Adrenal gland (tissue), 12 donors: ENCODE measurements around the gene FURIN. TPM values are rescaled to one million over a fixed set of nuclear protein-coding genes. Genes with fewer than 3 reads are reported as not detected.

ENCODE experiments used
- DNase-seq, 7 donors: peaks; one replicate each; pipeline ENCODE4 v3.0.0-alpha.2; 2019 to 2020
- H3K27ac ChIP-seq, 5 donors: fragments of 200-600 bp; sonication (generic) in 4 of 5; 1 replicate in 3 of 5; 2 replicates in 2 of 5; pipeline versions ENCODE4 v1.5.1 to v1.8.0; 2016 to 2020; ENCODE audit warnings: mild to moderate bottlenecking in 1 of 5
- H3K27me3 ChIP-seq: fragments of 200-600 bp; 2 replicates; pipeline ENCODE4 v1.8.0; 2021
- H3K36me3 ChIP-seq, 2 donors: fragments of 200-600 bp; replicated peaks in 1 of 2; 1 replicate in 1 of 2; 2 replicates in 1 of 2; pipeline versions ENCODE4 v1.5.1 to v1.8.0; 2018 to 2022
- H3K4me1 ChIP-seq, 2 donors: fragments of 200-600 bp; replicated peaks in 1 of 2; 1 replicate in 1 of 2; 2 replicates in 1 of 2; pipeline versions ENCODE4 v1.5.1 to v1.8.0; 2018 to 2021
- H3K4me3 ChIP-seq, 4 donors: fragments of 200-600 bp; sonication (generic) in 3 of 4; one replicate each; pipeline ENCODE4 v1.5.1; 2016 to 2018
- H3K9me3 ChIP-seq, 3 donors: fragments of 200-600 bp; sonication (generic) in 1 of 3; replicated peaks in 1 of 3; 1 replicate in 2 of 3; 2 replicates in 1 of 3; pipeline versions ENCODE4 v1.5.1 to v1.8.0; 2016 to 2021
- POLR2A ChIP-seq, 2 donors: fragments of 450-650 bp; IDR thresholded peaks; one replicate each; pipeline ENCODE4 v1.6.1; 2017; ENCODE audit warnings: antibody characterized with exemption in 2 of 2, mild to moderate bottlenecking in 2 of 2, moderate library complexity in 1 of 2
- WGBS, 4 donors: extraction: QIAGEN DNeasy Blood & Tissue Kit in 2 of 4; methylation state at CpG; one replicate each; pipeline versions ENCODE4 v1.1.5 to v1.1.7; 2013 to 2017; 5-methylcytosine and 5-hydroxymethylcytosine counted together
- intact Hi-C, 2 donors: fragments of 100-400 bp; cut with DNase I; formaldehyde crosslinking; loops; one replicate each; pipeline versions ENCODE4 v1.14.1 to v1.15.0; 2022 to 2023
- polyA plus RNA-seq, 3 donors: library from polyadenylated mRNA; stranded (reverse); fragments of 200-250 nt in 2 of 3; fragments of 350-450 nt in 1 of 3; fragmentation: Illumina TruSeq in 1 of 3; extraction: RNeasy Lipid Tissue Mini Kit (QIAGEN cat#74804) in 1 of 3; gene quantifications; one replicate each; pipeline ENCODE4 v1.2.3, GENCODE V29; 2013 to 2014
- total RNA-seq, 9 donors: library from RNA; depleted of rRNA in 4 of 9; stranded (reverse); fragments of >200 nt in 4 of 9; fragments of 120-200 nt in 1 of 9; fragmentation: NEBNext Ultra II Directional in 1 of 9; extraction: Animal tissue kit (Norgen Biotek cat#: 25700) in 1 of 9; gene quantifications; one replicate each; pipeline versions ENCODE4 v1.1.0 to v1.2.4, GENCODE V29; 2013 to 2023
- TF ChIP-seq, protein P1 (sequence below), 6 experiments: fragments of 450-650 bp in 4 of 6; fragments of 200-600 bp in 2 of 6; sonication (generic) in 1 of 6; IDR thresholded peaks; 1 replicate in 5 of 6; 2 replicates in 1 of 6; pipeline versions ENCODE4 v1.5.1 to v1.8.0; 2016 to 2021; ENCODE audit warnings: antibody characterized with exemption in 6 of 6, mild to moderate bottlenecking in 2 of 6, moderate library complexity in 1 of 6
- donor health status: healthy with polysubstance abuse.
- donor health status: Bipolar disorder and iron deficiency.
- donor health status: DM: yes; HTN: yes; CAD: no.
- donor health status: DM: no; HTN: no; CAD: no.
- donor health status: DM: no; HTN: no; CAD: no.
- donor health status: DM: yes; HTN: yes; CAD: no.

FURIN gene
- total and polyA plus RNA-seq, 12 donors = 11.5 to 119 (median 45.2) TPM

DNA sequence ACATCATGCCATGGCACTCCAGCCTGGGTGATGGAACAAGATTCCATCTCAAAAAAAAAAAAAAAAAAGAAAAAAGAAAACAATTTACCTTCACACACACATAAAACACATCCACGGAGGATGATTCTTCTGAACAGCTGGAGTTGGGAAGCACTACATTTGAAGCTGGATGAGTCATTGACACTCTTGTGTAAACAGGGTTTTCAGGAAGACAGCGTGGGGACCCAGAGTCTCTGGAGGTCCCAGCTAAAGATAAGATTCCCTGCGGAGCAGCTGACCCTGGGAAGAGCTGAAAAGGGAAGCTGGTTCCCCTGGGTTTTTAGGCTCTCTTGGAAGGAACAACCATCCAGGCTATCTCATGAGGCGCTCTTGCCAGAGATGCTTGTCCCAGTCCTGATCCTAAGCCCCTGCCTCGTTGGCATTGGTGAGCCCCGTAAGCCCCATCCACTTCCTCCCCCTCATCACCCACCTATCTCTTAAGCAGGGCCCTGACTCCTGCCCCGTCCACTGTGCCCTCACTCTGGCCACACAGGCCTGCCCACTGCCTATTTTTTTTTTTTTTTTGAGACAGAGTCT is 32.0 kb upstream of the FURIN start:
- Histone ChIP-seq H3K4me1 (no peaks in the 10 kb centered on the region), H3K36me3 (no peaks in the 10 kb centered on the region), H3K27ac (no peak overlapping the region), H3K4me3 (no peak overlapping the region), H3K9me3 (no peaks in the 10 kb centered on the region), H3K27me3 (no peaks in the 10 kb centered on the region)
- WGBS, 4 donors = 47 to 61% (median 53%) methylated on average over 7 of the region's 7 CpGs
- TF ChIP-seq POLR2A (IDR thresholded peaks at IDR 0.05) = no peak
- TF ChIP-seq, protein P1, sequence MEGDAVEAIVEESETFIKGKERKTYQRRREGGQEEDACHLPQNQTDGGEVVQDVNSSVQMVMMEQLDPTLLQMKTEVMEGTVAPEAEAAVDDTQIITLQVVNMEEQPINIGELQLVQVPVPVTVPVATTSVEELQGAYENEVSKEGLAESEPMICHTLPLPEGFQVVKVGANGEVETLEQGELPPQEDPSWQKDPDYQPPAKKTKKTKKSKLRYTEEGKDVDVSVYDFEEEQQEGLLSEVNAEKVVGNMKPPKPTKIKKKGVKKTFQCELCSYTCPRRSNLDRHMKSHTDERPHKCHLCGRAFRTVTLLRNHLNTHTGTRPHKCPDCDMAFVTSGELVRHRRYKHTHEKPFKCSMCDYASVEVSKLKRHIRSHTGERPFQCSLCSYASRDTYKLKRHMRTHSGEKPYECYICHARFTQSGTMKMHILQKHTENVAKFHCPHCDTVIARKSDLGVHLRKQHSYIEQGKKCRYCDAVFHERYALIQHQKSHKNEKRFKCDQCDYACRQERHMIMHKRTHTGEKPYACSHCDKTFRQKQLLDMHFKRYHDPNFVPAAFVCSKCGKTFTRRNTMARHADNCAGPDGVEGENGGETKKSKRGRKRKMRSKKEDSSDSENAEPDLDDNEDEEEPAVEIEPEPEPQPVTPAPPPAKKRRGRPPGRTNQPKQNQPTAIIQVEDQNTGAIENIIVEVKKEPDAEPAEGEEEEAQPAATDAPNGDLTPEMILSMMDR (IDR thresholded peaks at IDR 0.05) = no peak
- peak in 1 of 7 donors; percentile 36 for DNase-seq
- intact Hi-C loops = no loop called here

DNA sequence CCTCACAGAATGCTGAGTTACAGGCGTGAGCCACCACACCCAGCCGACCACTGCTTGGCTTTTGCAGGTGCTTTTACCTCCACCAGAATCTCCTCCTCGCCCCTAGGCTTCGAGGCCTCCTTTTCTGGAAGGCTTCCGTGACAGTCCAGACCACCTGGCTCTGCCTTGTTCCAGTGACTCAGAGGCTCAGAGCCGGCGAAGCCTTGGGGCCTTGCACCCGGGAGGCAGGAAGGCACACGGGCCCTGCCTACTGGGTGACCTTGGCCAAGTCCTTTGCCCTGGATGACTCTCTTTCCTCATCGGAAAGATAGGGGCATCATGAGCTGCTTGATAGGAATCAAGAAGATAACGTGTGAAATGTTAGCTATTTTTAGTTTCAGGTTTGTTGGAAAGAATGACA is 31.3 kb upstream of the FURIN start:
- Histone ChIP-seq H3K27me3 (no peaks in the 10 kb centered on the region), H3K27ac (no peak overlapping the region), H3K4me3 (no peak overlapping the region), H3K9me3 (no peaks in the 10 kb centered on the region), H3K4me1 (no peaks in the 10 kb centered on the region), H3K36me3 (no peaks in the 10 kb centered on the region)
- TF ChIP-seq, protein P1 (IDR thresholded peaks at IDR 0.05) = no peak
- no peak for TF ChIP-seq POLR2A (IDR thresholded peaks at IDR 0.05)
- peak in 3 of 7 donors; percentile 41 to 69 (median 50) for DNase-seq
- 44 to 66% (median 59%) methylated on average over 11 of the region's 11 CpGs for WGBS, 4 donors
- intact Hi-C loops = no loop called here

DNA sequence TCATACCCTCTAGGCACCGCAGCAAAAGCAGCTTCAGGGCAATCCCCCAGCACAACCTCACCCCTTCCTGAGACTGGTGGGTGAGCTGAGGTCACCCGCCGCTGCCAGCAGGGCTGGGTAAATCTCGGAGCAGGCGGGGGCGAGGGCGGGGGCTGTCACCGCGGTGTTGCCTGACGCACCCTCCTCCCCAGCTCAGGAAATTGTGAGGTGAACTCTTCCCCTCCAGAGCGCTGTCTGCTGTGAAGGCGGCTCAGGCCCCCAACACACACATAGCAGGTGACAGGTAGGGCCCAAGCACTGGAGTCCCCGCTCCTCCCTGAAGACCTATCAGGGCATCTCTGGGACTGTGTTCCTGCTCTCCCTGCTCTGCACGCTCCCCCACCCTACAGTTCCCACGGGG is 30.2 kb upstream of the FURIN start:
- Histone ChIP-seq H3K36me3 (no peaks in the 10 kb centered on the region), H3K4me3 (no peak overlapping the region), H3K9me3 (no peaks in the 10 kb centered on the region), H3K27me3 (no peaks in the 10 kb centered on the region), H3K27ac (no peak overlapping the region), H3K4me1 (no peaks in the 10 kb centered on the region)
- no peak for TF ChIP-seq POLR2A (IDR thresholded peaks at IDR 0.05)
- TF ChIP-seq, protein P1 (IDR thresholded peaks at IDR 0.05) = no peak
- intact Hi-C loops = no loop called here
- WGBS, 4 donors = 50 to 78% (median 73%) methylated on average over 3 to 15 of the region's 15 CpGs
- no peak for DNase-seq

DNA sequence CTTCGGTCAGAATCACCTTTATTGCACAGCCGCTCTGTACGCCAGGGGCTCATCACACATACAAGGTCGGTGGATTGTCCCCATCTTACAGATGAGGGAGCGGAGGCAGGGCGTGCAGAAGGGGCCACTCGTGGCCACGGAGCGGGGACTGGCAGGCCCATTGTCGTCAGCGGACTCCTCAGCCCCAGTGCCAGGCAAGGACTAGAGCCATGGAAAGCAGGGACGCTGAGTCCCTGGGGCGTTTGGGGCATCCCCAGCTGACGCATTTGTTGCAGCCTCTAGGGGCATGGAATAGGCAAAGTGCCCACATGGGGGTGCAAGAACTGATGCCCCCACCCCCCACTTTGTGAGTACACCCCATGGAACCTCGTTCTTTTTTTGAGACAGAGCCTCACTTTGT is 29.8 kb upstream of the FURIN start:
- Histone ChIP-seq H3K27ac (no peak overlapping the region), H3K4me3 (no peak overlapping the region), H3K36me3 (no peaks in the 10 kb centered on the region), H3K4me1 (no peaks in the 10 kb centered on the region), H3K9me3 (no peaks in the 10 kb centered on the region), H3K27me3 (no peaks in the 10 kb centered on the region)
- intact Hi-C loops = no loop called here
- TF ChIP-seq POLR2A (IDR thresholded peaks at IDR 0.05) = no peak
- TF ChIP-seq, protein P1 (IDR thresholded peaks at IDR 0.05) = no peak
- 81 to 87% (median 84%) methylated on average over 14 to 15 of the region's 15 CpGs for WGBS, 4 donors
- DNase-seq = no peak
